Muscle of arm (tissue), 12 donors: ENCODE data around the gene ZNF546. TPM values are rescaled to one million over a fixed set of nuclear protein-coding genes. Genes with fewer than 3 reads are reported as not detected.
"Not testable (repeated sequence)": the region's sequence is repeated elsewhere in the genome, so short reads cannot be mapped to it uniquely, and the experiment has no call there.

ENCODE experiments used
- DNase-seq: peaks from one replicate; pipeline ENCODE4 v3.0.0-alpha.2; 2013
- polyA plus RNA-seq, 12 donors: library from polyadenylated mRNA; unstranded; fragments of 120-200 nt; gene quantifications; one replicate each; pipeline ENCODE4 v1.2.1, GENCODE V29; 2013; ENCODE audit not compliant: insufficient read length in 12 of 12

The ZNF546 gene
- polyA plus RNA-seq, 12 donors: 2.0 to 7.5 (median 4.9) TPM; not detected in 1

- no peak for DNase-seq
Observed at GRCh38 chr19:39983695-39984300, 13.1 kb upstream of the ZNF546 start.

- no peak for DNase-seq
Observed at GRCh38 chr19:39986643-39987042, 10.2 kb upstream of the ZNF546 start.

DNA sequence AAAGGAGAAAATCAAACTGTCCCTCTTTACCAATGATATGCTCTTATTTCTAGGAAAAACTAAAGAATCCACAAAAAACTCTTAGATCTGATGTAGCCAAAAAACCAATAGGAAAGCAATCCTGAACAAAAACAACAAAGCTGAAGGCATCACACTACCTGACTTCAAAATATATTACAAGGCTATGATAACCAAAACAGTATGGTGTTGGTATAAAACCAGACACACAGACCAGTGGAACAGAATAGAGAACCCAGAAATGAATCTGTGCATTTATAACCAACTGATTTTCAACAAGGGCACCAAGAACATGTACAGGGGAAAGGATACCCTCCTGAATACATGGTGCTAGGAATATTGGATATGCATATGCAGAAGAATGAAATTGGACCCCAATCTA is 9.7 kb upstream of the ZNF546 start:
- no peak for DNase-seq

- DNase-seq: no peak
Observed at GRCh38 chr19:39987596-39987995, 9.3 kb upstream of the ZNF546 start.

- DNase-seq: no peak
Observed at GRCh38 chr19:39993605-39994004, 3.3 kb upstream of the ZNF546 start.

DNA sequence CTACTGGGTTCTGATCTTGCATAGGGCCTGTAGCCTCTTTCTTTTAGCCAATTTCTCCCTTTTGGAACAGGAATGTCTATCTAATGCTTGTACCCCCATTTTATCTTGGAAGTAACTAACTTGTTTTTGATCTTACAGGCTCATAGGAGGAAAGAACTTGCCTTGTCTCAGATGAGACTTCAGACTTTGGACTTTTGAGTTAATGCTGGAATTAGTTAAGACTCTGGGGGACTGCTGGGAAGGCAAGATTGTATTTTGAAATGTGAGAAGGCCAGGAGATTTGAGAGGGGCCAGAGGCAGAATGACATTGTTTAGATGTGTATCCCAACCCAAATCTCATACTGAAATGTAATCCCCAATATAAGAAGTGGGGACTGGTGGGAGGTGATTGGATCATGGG is 2.5 kb upstream of the ZNF546 start:
- no peak for DNase-seq

DNA sequence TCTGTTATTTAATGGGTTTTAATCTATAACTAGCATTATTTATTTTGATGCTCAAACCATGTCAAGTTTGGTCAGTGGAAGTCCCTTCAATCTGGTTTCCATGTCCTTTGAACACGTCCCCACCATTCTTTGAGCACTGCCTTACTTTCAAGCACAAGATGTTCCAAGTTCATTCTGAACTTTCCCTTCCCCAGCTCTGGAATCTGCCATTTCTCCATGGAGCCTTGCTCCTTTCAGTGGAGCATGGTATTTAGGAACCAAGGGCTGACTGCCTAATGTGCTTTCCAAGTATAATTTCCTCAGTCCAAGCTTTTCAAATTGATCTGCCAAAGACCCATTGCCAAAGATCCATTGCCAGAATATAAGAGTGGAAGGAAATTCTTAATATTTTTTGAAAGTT is 1.1 kb upstream of the ZNF546 start:
- DNase-seq: no peak

DNA sequence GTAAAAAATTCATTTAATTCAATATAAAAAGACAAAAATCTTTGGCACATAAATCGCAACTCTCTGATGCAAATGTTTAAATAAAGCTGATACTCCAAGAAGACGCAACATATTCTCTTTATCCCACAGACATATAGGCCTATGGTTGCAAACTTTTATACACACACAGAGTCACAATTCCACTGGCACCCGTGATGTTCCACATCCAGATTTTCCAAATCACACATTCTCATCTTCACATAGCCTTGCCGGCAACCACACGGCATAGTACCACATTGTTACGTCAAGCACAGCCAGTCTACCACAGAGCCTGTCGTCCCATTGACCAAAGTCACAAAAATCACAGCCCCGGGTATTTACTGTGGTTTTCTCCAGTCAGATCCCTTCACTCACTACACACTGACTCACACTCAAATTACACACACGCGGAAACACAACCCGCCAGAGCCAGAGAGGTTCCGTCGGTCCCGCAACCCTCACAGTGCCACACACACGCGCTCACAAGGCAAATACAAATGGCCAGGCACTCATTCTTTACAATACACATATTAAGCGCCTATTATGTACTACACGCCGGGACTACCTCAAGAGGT is 546 bp upstream of the ZNF546 start:
- DNase-seq: peak; percentile 49

DNA sequence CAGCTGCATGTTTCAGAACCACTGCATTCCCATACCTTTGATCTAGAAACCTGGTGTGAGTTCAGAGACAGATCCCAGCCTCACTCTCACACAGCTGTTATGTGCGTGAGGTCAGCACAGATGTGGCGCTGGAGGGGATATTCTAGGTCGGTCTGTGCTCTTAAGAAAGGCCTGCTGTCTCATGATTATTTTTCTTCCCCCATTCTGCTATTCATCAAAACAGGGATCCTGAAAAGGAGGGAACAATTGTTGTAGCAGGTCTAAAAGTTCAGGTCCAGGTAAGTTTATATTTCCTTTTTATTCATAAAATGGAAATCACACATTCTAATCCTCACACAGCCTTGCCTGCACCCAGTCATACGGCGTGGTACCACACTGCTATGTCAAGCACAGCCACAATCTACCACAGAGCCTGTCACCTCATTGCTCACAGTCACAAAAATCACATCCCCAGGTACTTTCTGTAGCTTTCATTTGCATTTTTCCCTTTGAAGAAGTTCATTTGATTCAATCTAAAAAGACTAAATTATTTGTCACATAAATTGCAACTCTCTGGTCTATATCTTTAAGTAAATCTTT is 867 bp downstream of the ZNF546 start:
- DNase-seq: no peak

- no peak for DNase-seq
Observed at GRCh38 chr19:39998501-39998900, 1.6 kb downstream of the ZNF546 start.

- DNase-seq: no peak
Observed at GRCh38 chr19:40005691-40006272, 8.9 kb downstream of the ZNF546 start.

GRCh38 chr19:40006273-40006691 is 9.4 kb downstream of the ZNF546 start:
- no peak for DNase-seq

GRCh38 chr19:40009674-40010073 is 12.8 kb downstream of the ZNF546 start:
- DNase-seq: no peak

GRCh38 chr19:40013991-40014390 is 17.1 kb downstream of the ZNF546 start:
- DNase-seq: no peak

DNA sequence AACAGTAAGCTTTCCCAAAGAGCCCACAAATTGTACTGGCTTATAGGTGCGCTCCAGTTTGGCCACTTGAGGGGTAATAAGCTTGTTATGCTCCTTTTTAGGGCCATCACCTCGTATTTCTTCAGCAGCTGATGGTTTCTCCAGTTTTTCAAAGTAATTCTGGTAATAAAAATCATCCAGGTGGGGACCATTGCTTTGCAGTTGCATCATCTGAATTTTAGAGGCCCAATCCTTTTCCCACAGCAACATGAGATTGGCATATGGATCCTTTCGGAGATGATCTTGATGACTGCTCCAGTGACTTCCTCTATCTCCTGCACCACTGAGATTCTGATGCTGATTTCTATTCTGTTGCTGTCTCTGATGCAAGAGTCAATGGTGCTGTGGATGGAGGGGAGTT is 27.1 kb downstream of the ZNF546 start:
- DNase-seq: no peak

DNA sequence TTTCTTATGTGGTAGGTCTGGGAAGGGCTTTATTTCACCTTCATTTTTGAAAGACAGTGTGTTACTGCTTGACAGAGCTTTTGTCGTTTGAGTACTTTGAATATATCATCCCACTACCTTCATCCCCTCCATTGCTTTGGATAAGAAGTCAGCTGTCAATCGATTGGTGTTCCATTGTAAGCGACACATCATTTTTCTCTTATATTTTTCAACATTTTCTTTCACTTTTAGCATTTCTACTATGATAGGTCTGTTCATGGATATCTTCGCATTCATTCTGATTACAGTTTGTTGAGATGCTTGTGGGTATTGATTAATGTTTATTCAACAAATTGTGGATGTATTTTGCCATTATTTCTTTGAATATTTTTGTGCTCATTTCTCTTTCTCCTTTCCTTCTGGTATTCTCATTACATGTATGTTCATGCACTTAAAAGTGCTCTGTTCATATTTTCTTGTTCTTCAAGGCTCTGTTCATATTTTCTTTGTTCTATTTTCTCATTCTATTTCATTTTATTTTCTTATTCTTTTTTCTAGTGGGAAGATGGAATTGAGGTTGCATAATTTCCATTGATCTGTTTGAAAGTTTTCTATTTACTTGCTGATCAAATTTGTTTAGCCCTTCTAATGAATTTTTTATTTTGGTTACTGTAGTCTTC is 29.2 kb downstream of the ZNF546 start:
- no peak for DNase-seq

GRCh38 chr19:40026597-40026970 is 29.7 kb downstream of the ZNF546 start:
- no peak for DNase-seq

DNA sequence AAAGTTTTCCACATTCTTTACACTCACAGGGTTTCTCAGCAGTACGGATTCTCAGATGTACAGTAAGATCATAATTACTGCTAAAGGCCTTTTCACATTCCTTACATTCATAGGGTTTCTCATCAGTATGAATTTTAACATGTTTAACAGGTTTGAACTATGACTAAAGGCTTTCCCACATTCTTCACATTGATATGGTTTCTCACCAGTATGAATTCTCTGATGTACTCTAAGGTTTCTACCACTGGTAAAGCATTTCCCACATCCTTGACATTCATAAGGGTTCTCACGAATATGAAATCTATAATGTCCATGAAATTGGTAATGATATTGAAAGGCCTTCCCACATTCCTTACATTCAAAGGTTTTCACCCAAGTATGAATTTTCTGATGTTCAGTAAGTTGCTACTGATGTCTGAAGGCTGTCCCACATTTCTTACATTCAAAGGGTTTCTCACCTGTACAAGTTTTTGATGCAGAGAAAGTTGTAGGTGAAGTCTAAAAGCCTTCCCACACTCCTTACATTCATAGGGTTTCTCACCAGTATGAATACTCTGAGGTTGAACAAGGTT is 37.2 kb downstream of the ZNF546 start:
- no peak for DNase-seq

GRCh38 chr19:40035996-40036395 is 39.1 kb downstream of the ZNF546 start:
- no peak for DNase-seq

GRCh38 chr19:40038047-40038446 is 41.2 kb downstream of the ZNF546 start:
- not testable (repeated sequence) for DNase-seq

DNA sequence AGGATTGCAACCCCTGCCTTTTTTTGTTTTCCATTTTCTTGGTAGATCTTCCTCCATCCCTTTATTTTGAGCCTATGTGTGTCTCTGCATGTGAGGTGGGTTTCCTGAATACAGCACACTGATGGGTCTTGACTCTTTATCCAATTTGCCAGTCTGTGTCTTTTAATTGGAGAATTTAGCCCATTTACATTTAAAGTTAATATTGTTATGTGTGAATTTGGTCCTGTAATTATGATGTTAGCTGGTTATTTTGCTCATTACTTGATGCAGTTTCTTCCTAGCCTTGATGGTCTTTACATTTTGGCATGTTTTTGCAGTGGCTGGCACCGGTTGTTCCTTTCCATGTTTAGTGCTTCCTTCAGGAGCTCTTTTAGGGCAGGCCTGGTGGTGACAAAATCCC is 44.9 kb downstream of the ZNF546 start:
- not testable (repeated sequence) for DNase-seq

DNA sequence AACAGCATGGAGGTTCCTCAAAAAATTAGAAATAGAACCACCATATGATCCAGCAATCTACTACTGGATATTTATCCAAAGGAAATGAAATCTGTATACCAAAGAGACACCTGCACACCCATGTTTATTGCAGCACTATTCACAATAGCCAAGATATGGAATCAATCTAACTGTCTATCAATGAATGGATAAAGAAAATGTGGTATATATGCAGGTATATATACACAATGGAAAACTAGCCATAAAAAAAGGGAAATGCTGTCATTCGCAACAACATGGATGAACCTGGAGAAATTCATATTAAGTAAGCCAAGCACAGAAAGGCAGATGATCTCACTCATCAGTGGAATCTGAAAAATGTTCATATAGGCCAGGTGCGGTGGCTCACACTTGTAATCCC is 56.6 kb downstream of the ZNF546 start:
- DNase-seq: no peak
